ENCODE measurements around the gene PLEKHG1. TPM values are rescaled to one million over a fixed set of nuclear protein-coding genes. Genes with fewer than 3 reads are reported as not detected.

The PLEKHG1 gene
- total RNA-seq, 1 experiment from 2014 or later, result 4.5 TPM

GRCh38 chr6:150601439-150601838, 1.8 kb downstream of the PLEKHG1 start:
- DNase-seq (ENCODE audit: low spot score), result no peak
- intact Hi-C loops (cut with micrococcal nuclease; ENCODE audit: unreplicated experiment), result loop anchor here (10.0 kb wide), 2 partner anchors 143 to 203 kb away; no protein-coding TSS in a partner anchor
- no peak for TF ChIP-seq CTCF (conservative IDR thresholded peaks at IDR 0.05; ENCODE audit: low read depth, low read length)
- TF ChIP-seq EZH2 (IDR thresholded peaks at IDR 0.05; ENCODE audit: borderline replicate concordance, low read depth, low read length, poor library complexity, severe bottlenecking), result no peak
- no peak overlapping the region for H3K4me3 ChIP-seq (ENCODE audit: low read depth, low read length, poor library complexity, severe bottlenecking)
- BruUV-seq (replicated peaks), result no TSS peak
- peaks cover 4% of the 10 kb centered on the region for H3K4me1 ChIP-seq (ENCODE audit: insufficient read depth, low read length, poor library complexity, severe bottlenecking)
- no peaks in the 10 kb centered on the region for H3K9me3 ChIP-seq (ENCODE audit: low read depth, low read length, poor library complexity, severe bottlenecking)
- H3K36me3 ChIP-seq (ENCODE audit: insufficient read depth, low read length, poor library complexity, severe bottlenecking), result no peaks in the 10 kb centered on the region
- ChIA-PET CTCF (no interaction called here), POLR2A (ENCODE audit: low non-redundant PET) (no interaction called here)
- H3K27me3 ChIP-seq (replicated peaks; ENCODE audit: insufficient read depth, low read depth, low read length, poor library complexity), result peaks cover 11% of the 10 kb centered on the region
- H3K27ac ChIP-seq (ENCODE audit: low read depth, low read length, poor library complexity, severe bottlenecking), result no peak overlapping the region

GRCh38 chr6:150603176-150603575, 3.5 kb downstream of the PLEKHG1 start:
- no peak for DNase-seq (ENCODE audit: low spot score)
- ChIA-PET POLR2A (ENCODE audit: low non-redundant PET) (no interaction called here), CTCF (interaction anchor here (0.6 kb wide), 1 partner anchor 239 kb away, joined by 3 read pairs; no protein-coding TSS in a partner anchor)
- Histone ChIP-seq H3K27me3 (replicated peaks; ENCODE audit: insufficient read depth, low read depth, low read length, poor library complexity) (peaks cover 11% of the 10 kb centered on the region), H3K9me3 (ENCODE audit: low read depth, low read length, poor library complexity, severe bottlenecking) (no peaks in the 10 kb centered on the region), H3K36me3 (ENCODE audit: insufficient read depth, low read length, poor library complexity, severe bottlenecking) (no peaks in the 10 kb centered on the region), H3K4me3 (ENCODE audit: low read depth, low read length, poor library complexity, severe bottlenecking) (no peak overlapping the region), H3K27ac (ENCODE audit: low read depth, low read length, poor library complexity, severe bottlenecking) (no peak overlapping the region), H3K4me1 (ENCODE audit: insufficient read depth, low read length, poor library complexity, severe bottlenecking) (peaks cover 10% of the 10 kb centered on the region)
- intact Hi-C loops (cut with micrococcal nuclease; ENCODE audit: unreplicated experiment), result loop anchor here (10.0 kb wide), 2 partner anchors 142 to 202 kb away; no protein-coding TSS in a partner anchor
- no peak for TF ChIP-seq EZH2 (IDR thresholded peaks at IDR 0.05; ENCODE audit: borderline replicate concordance, low read depth, low read length, poor library complexity, severe bottlenecking)
- TF ChIP-seq CTCF (conservative IDR thresholded peaks at IDR 0.05; ENCODE audit: low read depth, low read length), result no peak
- no TSS peak for BruUV-seq (replicated peaks)

DNA sequence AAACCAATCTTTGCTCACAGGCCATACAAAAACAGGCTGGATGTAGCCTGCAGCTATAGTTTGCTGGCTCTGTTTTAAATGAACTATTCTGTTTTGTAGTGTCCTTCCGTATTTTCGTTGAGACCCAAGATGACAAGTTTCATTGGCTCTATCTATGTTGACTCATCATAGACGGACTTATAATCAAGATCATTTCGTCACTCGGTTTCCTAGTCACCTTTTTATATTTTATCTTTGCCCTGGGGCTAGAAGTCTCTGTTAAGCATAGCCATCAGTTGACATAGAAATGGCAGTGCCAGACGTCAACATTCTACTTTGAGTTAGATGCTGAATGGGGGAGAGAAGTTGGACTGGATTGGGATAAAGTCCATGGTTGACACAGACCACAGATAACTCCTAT, 4.8 kb downstream of the PLEKHG1 start:
- Histone ChIP-seq H3K27me3 (replicated peaks; ENCODE audit: insufficient read depth, low read depth, low read length, poor library complexity) (peaks cover 11% of the 10 kb centered on the region), H3K27ac (ENCODE audit: low read depth, low read length, poor library complexity, severe bottlenecking) (no peak overlapping the region), H3K36me3 (ENCODE audit: insufficient read depth, low read length, poor library complexity, severe bottlenecking) (no peaks in the 10 kb centered on the region), H3K4me1 (ENCODE audit: insufficient read depth, low read length, poor library complexity, severe bottlenecking) (peaks cover 10% of the 10 kb centered on the region), H3K4me3 (ENCODE audit: low read depth, low read length, poor library complexity, severe bottlenecking) (no peak overlapping the region), H3K9me3 (ENCODE audit: low read depth, low read length, poor library complexity, severe bottlenecking) (no peaks in the 10 kb centered on the region)
- POLR2A ChIA-PET (ENCODE audit: low non-redundant PET), result no interaction called here
- CTCF ChIA-PET, result no interaction called here
- BruUV-seq (replicated peaks), result no TSS peak
- intact Hi-C loops (cut with micrococcal nuclease; ENCODE audit: unreplicated experiment), result loop anchor here (10.0 kb wide), 2 partner anchors 140 to 200 kb away; no protein-coding TSS in a partner anchor
- no peak for DNase-seq (ENCODE audit: low spot score)
- TF ChIP-seq EZH2 (IDR thresholded peaks at IDR 0.05; ENCODE audit: borderline replicate concordance, low read depth, low read length, poor library complexity, severe bottlenecking) (no peak), CTCF (conservative IDR thresholded peaks at IDR 0.05; ENCODE audit: low read depth, low read length) (no peak)
